Measurements from ENCODE around the gene ST6GALNAC4. TPM values are rescaled to one million over a fixed set of nuclear protein-coding genes. Genes with fewer than 3 reads are reported as not detected.

Gene ST6GALNAC4
- total RNA-seq, 1 donor from 2014 or later = 5.5 TPM

GRCh38 chr9:127938298-127938690 is 21.5 kb upstream of the ST6GALNAC4 start:
- peaks cover 37% of the 10 kb centered on the region for H3K4me1 Mint-ChIP-seq
- Histone ChIP-seq H3K9me3 (ENCODE audit: low read depth) (no peaks in the 10 kb centered on the region), H3K4me2 (peak overlapping the region; percentile 99), H3K9ac (no peak overlapping the region), H3K27ac (no peak overlapping the region), H3K27me3 (no peaks in the 10 kb centered on the region), H2AFZ (replicated peaks) (no peak overlapping the region), H3K36me3 (no peaks in the 10 kb centered on the region), H3K79me2 (ENCODE audit: low read depth) (peaks cover 16% of the 10 kb centered on the region), H4K20me1 (ENCODE audit: low read depth) (peaks cover 26% of the 10 kb centered on the region), H3K4me1 (peaks cover 11% of the 10 kb centered on the region), H3F3A (ENCODE audit: low read depth) (peaks cover 17% of the 10 kb centered on the region), H3K4me3 (peak overlapping the region; percentile 94)
- H3K27me3 Mint-ChIP-seq (ENCODE audit: insufficient read depth, low read depth) = peaks cover 10% of the 10 kb centered on the region
- peak overlapping the region; percentile 74 for H3K4me3 Mint-ChIP-seq
- no peak for DNase-seq (ENCODE audit: low spot score)
- no peaks in the 10 kb centered on the region for H3K9me3 Mint-ChIP-seq
- H3K27ac Mint-ChIP-seq = peak overlapping the region; percentile 87
- no peak for TF ChIP-seq EZH2phosphoT487 (IDR thresholded peaks at IDR 0.05)
- H3K36me3 Mint-ChIP-seq = peaks cover 11% of the 10 kb centered on the region

- peak within 1 kb of the TSS; percentile 99 for H3K4me2 ChIP-seq
- peak within 1 kb of the TSS; percentile 80 for H3K9ac ChIP-seq
- peaks cover 20% of the 10 kb centered on the region for H4K20me1 ChIP-seq (ENCODE audit: low read depth)
- peak; percentile 92 for DNase-seq (ENCODE audit: low spot score)
- peaks cover 11% of the 10 kb centered on the region for H3K4me1 ChIP-seq
- Mint-ChIP-seq H3K27me3 (ENCODE audit: insufficient read depth, low read depth) (peaks cover 10% of the 10 kb centered on the region), H3K4me1 (peaks cover 34% of the 10 kb centered on the region), H3K27ac (peak within 1 kb of the TSS; percentile 87), H3K4me3 (peak within 1 kb of the TSS; percentile 97), H3K36me3 (peaks cover 7% of the 10 kb centered on the region), H3K9me3 (no peaks in the 10 kb centered on the region)
- H3K36me3 ChIP-seq = no peaks in the 10 kb centered on the region
- peaks cover 12% of the 10 kb centered on the region for H3F3A ChIP-seq (ENCODE audit: low read depth)
- no peaks in the 10 kb centered on the region for H3K27me3 ChIP-seq
- H3K27ac ChIP-seq = no peak within 1 kb of the TSS
- H3K9me3 ChIP-seq (ENCODE audit: low read depth) = no peaks in the 10 kb centered on the region
- TF ChIP-seq EZH2phosphoT487 (IDR thresholded peaks at IDR 0.05) (no peak), CTCF (IDR thresholded peaks at IDR 0.05) (no peak), EZH2 (IDR thresholded peaks at IDR 0.05) (no peak)
- peak within 1 kb of the TSS; percentile 70 for H2AFZ ChIP-seq (replicated peaks)
- H3K4me3 ChIP-seq = peak within 1 kb of the TSS; percentile 94
- peaks cover 16% of the 10 kb centered on the region for H3K79me2 ChIP-seq (ENCODE audit: low read depth)
Observed at GRCh38 chr9:127937388-127938297, 20.8 kb upstream of the ST6GALNAC4 start, which contains the start of gene DPM2. TSS of gene DPM2 (minus strand) at chr9:127937854. CDS start at chr9:127937820, 34 bp downstream.

GRCh38 chr9:127937056-127937387 is 20.2 kb upstream of the ST6GALNAC4 start:
- H3K4me3 ChIP-seq = peak overlapping the region; percentile 94
- TF ChIP-seq EZH2 (IDR thresholded peaks at IDR 0.05) = no peak
- no peak for TF ChIP-seq CTCF (IDR thresholded peaks at IDR 0.05)
- TF ChIP-seq EZH2phosphoT487 (IDR thresholded peaks at IDR 0.05) = no peak
- Mint-ChIP-seq H3K36me3 (peaks cover 7% of the 10 kb centered on the region), H3K4me1 (peaks cover 34% of the 10 kb centered on the region), H3K9me3 (no peaks in the 10 kb centered on the region), H3K27ac (peak overlapping the region; percentile 35), H3K4me3 (peak overlapping the region; percentile 97), H3K27me3 (ENCODE audit: insufficient read depth, low read depth) (peaks cover 10% of the 10 kb centered on the region)
- no peak for DNase-seq (ENCODE audit: low spot score)
- no peak overlapping the region for H3K27ac ChIP-seq
- H3K79me2 ChIP-seq (ENCODE audit: low read depth) = peaks cover 16% of the 10 kb centered on the region
- peaks cover 15% of the 10 kb centered on the region for H4K20me1 ChIP-seq (ENCODE audit: low read depth)
- H3K9ac ChIP-seq = peak overlapping the region; percentile 80
- peaks cover 12% of the 10 kb centered on the region for H3F3A ChIP-seq (ENCODE audit: low read depth)
- H3K4me2 ChIP-seq = peak overlapping the region; percentile 99
- H3K4me1 ChIP-seq = peaks cover 11% of the 10 kb centered on the region
- no peaks in the 10 kb centered on the region for H3K9me3 ChIP-seq (ENCODE audit: low read depth)
- H3K27me3 ChIP-seq = no peaks in the 10 kb centered on the region
- no peaks in the 10 kb centered on the region for H3K36me3 ChIP-seq
- no peak overlapping the region for H2AFZ ChIP-seq (replicated peaks)
